HG02623 (cell line): ENCODE measurements around the gene CEP350.
"Not testable (repeated sequence)": the region's sequence is repeated elsewhere in the genome, so short reads cannot be mapped to it uniquely, and the experiment has no call there.

ENCODE experiments used
- ATAC-seq: cut with Tn5 transposase; IDR thresholded peaks from one replicate; pipeline ENCODE4 v1.9.1; 2021; ENCODE audit warnings: moderate library complexity; ENCODE audit not compliant: unreplicated experiment

CEP350 gene

GRCh38 chr1:180112984-180113647, 158.5 kb downstream of the CEP350 start:
- ATAC-seq, result no peak

GRCh38 chr1:180114396-180114945, 159.9 kb downstream of the CEP350 start:
- no peak for ATAC-seq

GRCh38 chr1:180116964-180117763, 162.6 kb downstream of the CEP350 start:
- no peak for ATAC-seq

DNA sequence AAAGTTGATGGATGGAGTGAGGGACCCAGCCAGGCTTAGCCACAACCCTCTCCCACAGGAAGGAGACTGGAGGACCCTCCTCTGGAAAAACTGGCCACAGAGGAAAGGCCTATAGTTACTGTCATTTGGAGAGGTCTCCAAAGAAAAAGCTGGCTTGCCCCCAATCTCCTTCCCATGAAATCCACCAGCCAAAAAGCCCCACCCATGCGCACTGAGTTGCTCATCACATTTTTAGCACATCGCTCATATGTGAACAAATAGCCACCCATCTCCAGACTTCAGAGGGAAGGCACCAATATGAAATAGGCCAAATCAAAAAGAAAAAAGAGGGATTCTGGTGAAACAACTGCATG, 163.1 kb downstream of the CEP350 start:
- ATAC-seq, result no peak

DNA sequence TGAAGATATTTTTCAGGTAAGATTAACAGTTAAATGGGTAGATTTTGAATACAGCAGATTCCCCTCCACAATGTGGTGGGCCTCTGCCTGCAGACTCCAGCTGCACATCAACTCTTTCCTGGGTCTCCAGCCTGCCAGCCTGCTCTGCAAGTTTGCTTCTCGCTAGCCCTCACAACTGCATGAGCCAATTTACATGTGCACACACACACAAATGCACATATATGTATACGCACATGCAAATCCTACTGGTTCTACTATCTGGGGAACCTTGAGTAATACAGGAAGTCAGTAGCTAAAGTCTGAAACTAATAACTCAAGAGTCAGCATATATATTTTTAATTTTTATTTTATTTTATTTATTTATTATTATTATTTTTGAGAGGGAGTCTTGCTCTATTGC, 165.2 kb downstream of the CEP350 start:
- no peak for ATAC-seq

DNA sequence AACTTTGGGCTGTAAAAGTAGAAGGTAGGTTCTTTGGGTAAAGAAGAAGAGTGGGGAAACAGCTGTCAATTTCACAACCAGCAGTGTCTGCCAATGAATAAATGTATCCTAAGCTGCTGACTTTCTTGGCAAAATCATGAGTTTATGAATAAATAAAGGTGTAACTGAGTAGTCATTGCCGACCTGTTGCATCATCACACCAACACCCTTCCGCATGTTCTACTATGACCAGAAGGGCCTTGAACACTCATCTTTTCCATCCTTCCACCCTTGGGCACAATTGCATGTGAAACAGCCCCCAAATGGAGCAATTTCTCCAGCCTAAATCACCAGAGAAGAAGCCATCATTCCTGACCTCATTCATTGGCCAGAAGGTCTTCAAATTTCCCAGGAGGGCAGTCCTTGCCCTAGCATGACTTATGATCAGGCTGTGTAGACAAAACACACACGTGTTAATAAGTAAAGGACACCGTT, 168.9 kb downstream of the CEP350 start:
- ATAC-seq, result no peak

- ATAC-seq, result no peak
Measured at GRCh38 chr1:180130651-180131050, 176.0 kb downstream of the CEP350 start.

DNA sequence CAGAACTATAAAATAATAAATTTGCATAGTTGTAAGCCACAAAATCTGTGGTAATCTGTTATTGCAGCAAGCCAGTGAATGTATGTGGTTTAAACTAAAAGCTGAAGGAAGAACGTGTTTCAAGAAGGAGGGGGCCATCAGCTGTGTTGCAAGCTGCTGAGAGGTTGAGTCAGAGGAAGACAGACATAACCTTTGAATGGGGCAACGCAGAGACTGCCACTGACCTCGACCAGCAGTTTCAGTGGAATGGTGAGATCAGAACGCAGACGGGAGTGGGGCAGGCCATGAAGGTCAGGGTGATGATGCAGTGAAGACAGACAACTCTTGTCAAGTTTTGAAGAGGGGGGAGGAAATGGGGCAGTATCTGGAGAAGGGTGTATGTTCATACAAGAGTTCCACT, 176.9 kb downstream of the CEP350 start:
- ATAC-seq, result no peak

- ATAC-seq, result no peak
Measured at GRCh38 chr1:180133193-180133592, 178.6 kb downstream of the CEP350 start.

DNA sequence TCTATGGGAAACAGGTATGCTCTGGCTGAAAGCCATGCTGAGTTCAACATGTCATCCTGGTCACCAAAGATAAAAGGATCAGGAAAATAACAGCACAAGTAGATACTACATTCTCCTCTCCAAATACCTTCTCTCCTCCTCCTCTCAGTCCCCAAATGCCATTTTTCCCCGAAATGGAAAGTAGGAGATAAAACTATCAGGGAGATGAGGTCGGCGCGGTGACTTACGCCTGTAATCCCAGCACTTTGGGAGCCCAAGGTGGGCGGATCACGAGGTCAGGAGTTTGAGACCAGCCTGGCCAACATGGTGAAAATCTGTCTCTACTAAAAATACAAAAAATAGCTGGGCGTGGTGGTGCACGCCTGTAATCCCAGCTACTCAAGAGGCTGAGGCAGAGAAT, 179.1 kb downstream of the CEP350 start:
- not testable (repeated sequence) for ATAC-seq

DNA sequence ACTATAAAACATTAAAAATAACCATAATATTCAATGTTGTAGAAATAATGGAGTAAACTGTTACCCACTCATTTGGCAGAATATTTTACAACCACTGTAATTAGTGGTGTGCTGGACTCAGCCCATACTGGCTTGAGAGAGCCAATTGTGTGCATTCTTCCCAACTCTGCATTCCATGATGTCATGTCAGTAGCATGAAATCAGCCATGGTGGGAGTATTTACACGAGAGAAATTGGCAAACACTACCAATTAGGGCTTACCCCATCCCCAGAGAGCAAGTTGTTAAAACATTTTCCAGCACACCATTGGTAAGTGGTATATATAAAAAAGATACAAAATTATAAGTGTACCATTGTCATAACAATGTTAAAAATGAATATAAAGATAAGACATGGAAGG, 180.9 kb downstream of the CEP350 start:
- ATAC-seq, result no peak

DNA sequence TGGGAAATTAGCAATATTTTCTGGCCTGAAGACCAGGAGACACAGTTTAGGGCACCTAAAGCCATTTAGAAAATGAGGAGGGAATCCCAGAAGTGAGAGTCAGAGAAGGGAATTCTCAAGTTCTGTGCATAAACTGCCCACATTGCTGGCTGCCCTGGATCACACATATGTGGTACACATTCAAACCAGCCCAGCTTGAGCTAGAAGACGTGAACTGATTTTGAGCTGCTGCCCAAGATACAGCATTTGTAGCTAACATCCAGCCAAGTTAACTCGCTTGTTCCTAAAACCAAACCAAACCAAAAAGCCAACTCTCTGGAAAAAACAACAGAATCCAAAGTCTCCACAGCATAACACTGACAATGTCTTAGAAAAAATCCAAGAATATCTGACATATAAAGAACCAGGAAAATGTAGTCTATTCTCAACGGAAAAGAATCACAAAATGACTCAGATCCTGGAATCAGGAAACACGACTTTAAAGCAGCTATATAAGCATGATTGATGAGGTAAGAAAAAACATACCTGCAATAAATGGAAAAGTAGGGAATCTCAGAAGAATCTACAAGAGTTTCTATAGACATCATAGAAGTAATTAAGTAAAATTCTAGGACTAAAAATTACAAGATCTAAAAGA, 181.8 kb downstream of the CEP350 start:
- ATAC-seq, result no peak

DNA sequence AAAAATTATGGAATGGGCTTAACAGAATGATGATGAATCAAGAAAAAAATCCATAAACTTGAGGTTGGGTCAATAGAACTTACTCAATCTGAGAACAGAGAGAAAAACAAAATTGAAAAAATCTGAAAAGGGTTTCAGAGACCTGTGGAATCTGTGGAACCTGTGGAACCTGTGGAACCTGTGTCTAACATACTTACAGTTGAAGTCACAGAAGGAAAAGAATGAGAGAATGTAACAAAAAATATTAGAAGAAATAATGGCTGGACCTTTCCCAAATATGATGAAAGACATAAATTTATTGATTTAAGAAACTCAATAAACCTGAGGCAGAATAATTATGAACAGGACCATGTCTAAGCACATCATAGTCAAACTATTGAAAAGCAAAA, 182.4 kb downstream of the CEP350 start:
- no peak for ATAC-seq

DNA sequence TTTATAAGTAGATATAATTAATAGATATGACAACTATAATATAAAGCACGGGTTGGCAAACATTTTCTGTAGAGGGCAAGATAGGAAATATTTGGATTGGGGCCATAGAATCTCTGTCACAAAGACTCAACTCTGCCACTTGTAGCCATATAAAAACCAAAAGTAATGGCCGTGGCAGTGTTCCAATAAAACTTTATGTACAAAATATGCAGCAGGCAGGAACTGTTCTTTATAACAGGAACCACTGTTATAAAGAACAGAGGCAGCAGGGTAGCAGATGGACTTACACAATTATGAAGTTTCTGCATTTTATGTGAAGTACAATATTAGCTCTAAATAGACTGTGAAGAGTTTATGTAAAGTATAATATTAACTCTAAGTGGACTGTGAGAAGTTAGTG, 183.2 kb downstream of the CEP350 start:
- no peak for ATAC-seq

DNA sequence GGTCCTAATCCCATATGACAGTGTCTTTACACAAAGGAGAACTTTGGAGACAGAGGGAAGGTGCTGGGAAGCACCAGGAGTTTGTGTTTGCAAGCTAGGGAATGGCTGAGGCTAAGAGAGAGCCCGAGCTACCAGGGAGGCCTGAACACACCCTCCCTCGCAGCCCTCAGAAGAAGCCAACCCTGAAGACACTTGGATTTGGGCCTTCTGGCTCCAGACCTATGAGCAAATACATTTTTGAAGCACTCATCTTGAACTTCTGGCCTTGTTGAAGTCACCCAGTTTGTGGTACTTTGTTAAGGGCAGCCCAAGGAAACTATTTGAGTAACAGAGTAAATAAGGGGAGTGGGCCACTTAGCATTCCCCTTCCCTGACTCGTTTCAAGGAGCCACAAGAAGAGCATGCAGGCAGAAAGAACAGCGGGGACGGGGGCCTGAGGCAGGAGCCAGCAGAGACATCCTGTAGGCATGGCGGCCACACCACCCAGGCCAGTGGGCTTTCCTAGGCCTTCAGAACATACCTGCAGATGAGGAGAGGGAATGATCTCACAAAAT, 186.8 kb downstream of the CEP350 start:
- ATAC-seq, result no peak

- no peak for ATAC-seq
Measured at GRCh38 chr1:180143359-180143758, 188.7 kb downstream of the CEP350 start.

DNA sequence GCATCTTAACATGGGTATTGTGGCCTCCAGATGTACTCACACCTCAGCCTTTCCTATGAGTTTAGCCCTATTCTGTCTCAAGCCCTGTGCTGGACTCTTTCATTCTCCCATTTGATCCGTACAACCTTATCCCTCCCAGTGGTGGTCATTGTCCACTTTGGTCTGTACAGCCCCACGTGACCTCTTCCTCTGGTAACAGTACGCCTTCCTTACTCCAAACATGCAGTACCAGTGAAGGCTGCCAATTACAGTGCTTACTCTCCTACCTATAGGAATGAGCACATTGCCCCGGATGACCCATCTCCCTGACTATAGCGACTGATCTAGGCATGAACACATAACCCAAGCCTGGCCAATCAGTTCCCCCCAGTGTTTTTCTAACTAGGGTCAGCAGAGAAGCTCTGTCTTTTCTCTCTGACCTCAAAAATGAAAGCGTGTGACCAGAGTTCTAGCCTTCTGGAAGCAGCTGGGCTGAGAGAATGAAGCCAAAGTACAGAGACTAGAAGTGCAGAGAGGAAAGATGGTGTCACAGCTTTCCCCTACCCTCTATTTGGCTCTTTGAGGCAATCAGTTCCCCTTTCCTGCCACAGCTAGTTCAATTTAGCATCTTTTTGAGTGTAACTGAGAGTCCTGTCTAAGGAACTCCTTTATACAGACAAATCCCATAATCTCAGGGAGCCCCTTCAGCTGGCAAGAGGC, 190.2 kb downstream of the CEP350 start:
- no peak for ATAC-seq

GRCh38 chr1:180145446-180145845, 190.8 kb downstream of the CEP350 start:
- ATAC-seq, result no peak

DNA sequence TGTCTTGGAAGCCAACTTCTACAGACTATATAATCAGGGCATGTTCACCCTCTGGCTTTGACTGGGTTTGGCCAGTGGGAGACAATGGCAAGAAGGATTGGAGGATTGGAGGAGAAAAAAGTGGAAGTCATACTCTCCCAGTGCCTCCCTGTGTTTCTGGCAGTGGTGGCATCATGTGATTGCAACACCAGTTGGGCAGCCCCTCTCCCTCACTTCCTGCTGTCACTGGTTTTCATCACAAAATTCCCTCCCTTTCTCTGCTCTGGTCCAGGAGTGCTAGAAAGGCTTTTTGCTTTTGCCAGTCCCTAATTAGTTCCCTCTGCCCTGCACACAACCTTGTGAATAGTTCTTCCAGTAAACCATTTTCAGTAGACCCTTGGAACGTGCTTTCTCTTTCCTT, 196.4 kb downstream of the CEP350 start:
- ATAC-seq, result no peak

DNA sequence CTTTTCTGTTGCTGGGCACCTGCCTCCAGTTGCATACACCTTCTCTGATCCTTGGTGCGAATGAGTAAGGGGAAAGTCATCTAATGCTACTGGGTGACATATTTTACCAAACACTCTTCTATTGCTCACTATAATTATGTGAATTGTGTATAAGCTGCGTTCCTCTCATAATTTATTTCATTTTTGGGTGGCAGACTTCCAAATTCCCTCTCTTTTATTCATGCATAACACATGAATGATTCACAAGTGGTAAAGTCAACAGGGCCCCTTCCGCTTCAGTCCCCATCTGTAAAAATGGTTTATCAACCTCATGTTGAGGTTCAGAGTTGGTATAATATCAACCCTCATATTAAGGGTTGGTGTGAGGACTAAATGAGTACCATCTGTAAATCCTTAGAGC, 196.9 kb downstream of the CEP350 start:
- ATAC-seq, result no peak

DNA sequence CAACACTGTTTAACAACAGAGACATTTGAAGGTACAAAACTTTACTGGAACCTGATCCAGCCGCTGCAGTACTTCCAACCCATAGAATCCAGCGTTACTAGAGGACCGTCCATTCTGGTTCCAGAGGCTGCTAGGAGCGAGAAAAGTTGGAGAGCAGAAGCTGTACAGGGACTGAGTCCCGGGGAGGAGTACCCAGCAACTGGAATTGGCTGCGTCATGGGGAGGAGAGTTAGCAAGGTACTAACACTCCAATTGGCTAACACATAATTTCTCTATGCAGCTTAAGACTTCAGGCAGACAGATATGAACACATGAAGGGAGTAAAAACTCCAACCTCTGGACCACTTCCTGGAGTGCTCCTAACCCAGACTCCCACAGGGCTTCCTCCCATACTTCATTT, 198.0 kb downstream of the CEP350 start:
- no peak for ATAC-seq
